IPS-NIHi7 (cell line): ENCODE data around the gene HARBI1.

ENCODE experiments used
- DNase-seq: peaks from one replicate; pipeline ENCODE4 v3.0.0; 2012; ENCODE audit warnings: mixed read lengths; ENCODE audit errors: extremely low spot score

Gene HARBI1, protein sequence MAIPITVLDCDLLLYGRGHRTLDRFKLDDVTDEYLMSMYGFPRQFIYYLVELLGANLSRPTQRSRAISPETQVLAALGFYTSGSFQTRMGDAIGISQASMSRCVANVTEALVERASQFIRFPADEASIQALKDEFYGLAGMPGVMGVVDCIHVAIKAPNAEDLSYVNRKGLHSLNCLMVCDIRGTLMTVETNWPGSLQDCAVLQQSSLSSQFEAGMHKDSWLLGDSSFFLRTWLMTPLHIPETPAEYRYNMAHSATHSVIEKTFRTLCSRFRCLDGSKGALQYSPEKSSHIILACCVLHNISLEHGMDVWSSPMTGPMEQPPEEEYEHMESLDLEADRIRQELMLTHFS

GRCh38 chr11:46617134-46617971, at the start of gene HARBI1, which contains the start of gene ATG13:
Gene HARBI1 (minus strand): TSS chr11:46617227. CDS start chr11:46616237, 990 bp downstream.
Gene ATG13 (plus strand): TSS chr11:46617553. CDS start chr11:46644292, 26,739 bp downstream.
- DNase-seq = peak; percentile 95

GRCh38 chr11:46666516-46666915, 49.5 kb upstream of the HARBI1 start:
- no peak for DNase-seq

DNA sequence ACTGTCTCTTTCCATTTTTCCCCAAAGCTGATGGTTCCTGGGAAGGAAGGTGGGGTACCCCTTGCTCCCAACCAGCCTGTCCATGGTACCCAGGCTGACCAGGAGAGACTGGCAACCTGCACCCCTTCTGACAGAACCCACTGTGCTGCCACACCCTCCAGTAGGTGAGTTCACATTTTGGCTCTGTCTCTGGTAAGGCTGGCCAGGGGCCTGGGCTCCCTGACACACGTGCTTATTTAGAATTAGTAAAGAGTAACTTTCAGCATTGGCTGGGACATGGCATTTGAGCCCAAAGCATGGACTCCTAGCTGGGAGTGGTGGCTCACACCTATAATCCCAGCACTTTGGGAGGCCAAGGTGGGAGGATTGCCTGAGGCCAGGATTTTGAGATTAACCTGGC, 48.3 kb upstream of the HARBI1 start:
- DNase-seq = no peak

- DNase-seq = peak; percentile 28
Measured at GRCh38 chr11:46664612-46665011, 47.6 kb upstream of the HARBI1 start.

DNA sequence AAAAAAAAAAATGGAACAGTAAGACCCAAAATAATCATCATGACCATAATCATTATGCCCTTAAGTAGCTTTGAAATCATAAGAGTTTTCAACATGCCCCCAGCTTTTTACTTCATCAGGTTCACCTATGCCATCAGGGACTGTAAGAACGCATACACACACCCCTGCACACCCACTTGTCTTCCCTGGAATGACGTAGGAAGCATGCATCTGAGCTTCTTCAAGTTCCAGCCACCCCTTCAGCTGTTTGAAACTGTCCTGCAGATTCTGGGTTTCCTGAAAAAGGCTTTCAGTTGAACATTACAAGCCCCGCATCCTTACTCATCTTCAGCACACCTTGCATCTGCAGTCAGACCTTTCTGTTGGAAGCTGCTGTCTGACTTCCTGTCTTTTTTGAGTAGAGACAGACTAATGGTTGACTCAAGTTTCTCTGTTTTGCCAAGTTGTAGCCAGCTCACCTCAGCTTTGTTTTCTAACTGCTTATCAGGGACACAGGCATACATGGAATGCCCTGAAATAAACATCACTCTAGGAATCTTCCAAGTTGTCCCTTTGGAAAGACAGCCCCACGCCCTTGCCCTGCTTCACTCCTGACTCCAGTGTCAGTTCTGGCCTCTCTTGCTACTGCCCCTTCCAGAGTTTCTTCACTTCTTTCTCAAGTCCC, 46.4 kb upstream of the HARBI1 start:
- no peak for DNase-seq

- DNase-seq = no peak
Measured at GRCh38 chr11:46662366-46662765, 45.3 kb upstream of the HARBI1 start.

DNA sequence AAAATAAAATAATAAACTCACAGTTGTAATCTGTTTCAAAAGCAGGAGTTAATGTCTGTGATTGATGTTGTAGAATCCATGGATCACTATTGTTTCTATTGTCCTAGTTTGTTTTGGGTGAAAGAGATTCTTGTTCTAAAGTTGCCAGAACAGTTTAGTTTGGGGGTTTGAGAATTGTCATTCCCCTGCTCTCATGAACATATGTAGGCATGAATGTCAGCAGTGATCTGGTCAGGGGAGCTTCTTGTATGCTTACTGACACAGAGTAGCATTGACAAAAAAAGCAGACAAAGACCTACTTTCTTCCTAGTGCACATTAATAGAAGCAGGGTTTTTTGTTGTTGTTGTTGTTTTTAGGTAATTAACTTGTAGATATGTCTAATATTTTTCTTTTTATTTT, 44.8 kb upstream of the HARBI1 start:
- DNase-seq = no peak

GRCh38 chr11:46659908-46660307, 42.9 kb upstream of the HARBI1 start:
- no peak for DNase-seq

- DNase-seq = no peak
Measured at GRCh38 chr11:46658259-46658658, 41.2 kb upstream of the HARBI1 start.

- no peak for DNase-seq
Measured at GRCh38 chr11:46657186-46657585, 40.2 kb upstream of the HARBI1 start.

DNA sequence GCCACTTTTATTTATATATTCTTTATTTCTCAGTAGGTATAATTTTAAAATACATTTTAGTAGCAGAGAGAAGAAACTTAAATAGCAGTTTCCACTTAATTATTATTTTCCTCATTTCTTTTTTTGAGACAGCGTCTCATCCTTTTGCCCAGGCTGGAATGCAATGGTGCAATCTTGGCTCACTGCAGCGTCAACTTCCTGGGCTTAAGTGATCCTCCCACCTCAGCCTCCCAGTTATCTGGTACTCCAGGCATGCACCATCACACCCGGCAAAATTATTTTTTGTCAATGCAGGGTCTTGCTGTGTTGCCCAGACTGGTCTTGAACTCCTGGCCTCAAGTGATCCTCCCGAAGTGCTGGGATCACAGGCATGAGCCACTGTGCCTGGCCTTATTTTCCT, 38.6 kb upstream of the HARBI1 start:
- DNase-seq = no peak

- DNase-seq = no peak
Measured at GRCh38 chr11:46649180-46649738, 32.2 kb upstream of the HARBI1 start.

- DNase-seq = no peak
Measured at GRCh38 chr11:46643986-46644385, 27.0 kb upstream of the HARBI1 start.

- no peak for DNase-seq
Measured at GRCh38 chr11:46643531-46643930, 26.5 kb upstream of the HARBI1 start.

DNA sequence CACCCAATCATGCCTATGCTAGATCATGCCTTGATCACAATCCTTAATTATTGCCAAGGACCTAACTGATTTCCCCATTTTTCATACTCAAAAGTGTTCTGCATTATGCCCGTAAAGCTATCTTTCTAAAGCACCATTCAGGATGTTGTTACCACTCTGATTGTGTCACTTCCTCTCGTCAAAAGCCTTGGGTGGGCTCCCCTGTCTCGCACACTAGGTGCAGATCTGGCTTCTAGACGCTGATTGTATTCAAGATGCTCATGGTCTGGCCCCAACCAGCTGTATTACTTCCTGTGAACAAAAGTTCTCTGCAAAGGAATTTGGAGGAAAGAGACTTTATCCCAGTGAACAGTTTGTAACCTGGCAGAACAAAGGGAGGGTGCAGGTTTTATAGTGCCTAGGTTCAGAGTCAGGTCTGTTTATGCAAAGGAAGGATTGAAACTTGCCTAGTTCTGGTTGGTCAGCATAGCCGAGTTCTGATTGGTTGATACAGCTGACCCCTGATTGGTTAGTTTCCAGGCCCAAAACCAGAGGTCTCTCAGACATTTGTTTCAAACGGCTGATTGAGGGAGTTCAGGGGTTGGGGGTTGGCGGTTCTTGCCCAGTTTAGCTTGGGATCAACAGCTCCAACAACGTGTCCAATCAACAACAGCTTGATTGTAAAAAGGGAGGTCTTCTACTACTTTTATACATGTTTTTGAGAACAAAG, 25.8 kb upstream of the HARBI1 start:
- DNase-seq = no peak

DNA sequence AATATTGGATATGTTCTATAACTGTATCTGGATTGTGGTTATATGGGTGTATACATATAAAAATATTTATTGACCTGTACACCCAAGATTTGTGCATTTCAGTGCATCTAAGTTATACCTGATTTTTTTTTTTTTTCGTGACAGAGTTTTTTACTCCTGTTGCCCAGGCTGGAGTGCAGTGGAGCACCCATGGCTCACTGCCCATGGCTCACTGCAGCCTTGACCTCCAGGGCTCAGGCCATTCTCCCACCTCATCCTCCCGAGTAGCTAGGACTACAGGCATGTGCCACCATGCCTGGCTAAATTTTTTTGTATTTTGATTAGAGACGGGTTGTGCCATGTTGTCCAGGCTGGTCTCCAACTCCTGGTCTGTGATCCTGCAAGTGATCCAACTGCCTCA, 24.6 kb upstream of the HARBI1 start:
- DNase-seq = no peak

DNA sequence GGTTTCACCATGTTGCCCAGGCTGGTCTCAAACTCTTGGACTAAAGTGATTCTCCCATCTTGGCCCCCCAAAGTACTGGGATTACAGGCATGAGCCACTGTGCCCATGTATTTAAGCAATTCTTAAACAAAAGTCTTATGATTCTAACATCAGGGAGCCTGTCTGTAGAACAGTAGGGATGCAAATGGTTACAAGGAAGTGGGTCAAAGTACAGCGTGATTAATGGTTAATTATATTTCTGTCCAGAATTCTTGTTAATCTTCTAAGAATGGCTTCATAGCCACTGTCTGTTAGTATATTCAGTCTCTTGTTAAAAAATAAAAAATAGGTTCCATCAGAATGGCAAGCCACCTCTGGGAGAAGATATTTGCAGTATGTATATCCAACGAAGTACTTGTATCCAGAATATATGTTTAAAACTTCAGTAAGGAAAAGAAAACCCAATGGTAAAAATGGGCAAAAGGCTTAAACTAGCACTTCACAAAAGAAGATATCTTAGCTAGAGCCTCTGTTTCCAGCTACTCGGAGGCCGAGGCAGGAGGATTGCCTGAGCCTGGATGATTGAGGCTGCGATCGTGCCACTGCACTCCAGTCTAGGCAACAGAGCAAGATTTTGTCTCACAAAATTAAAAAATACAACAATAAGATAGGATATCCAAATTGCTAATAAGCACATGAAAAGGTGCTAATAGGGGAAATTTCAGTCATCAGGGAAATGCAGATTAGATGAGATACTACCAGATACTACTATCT, 23.2 kb upstream of the HARBI1 start:
- no peak for DNase-seq

- no peak for DNase-seq
Measured at GRCh38 chr11:46639197-46639839, 22.3 kb upstream of the HARBI1 start.

DNA sequence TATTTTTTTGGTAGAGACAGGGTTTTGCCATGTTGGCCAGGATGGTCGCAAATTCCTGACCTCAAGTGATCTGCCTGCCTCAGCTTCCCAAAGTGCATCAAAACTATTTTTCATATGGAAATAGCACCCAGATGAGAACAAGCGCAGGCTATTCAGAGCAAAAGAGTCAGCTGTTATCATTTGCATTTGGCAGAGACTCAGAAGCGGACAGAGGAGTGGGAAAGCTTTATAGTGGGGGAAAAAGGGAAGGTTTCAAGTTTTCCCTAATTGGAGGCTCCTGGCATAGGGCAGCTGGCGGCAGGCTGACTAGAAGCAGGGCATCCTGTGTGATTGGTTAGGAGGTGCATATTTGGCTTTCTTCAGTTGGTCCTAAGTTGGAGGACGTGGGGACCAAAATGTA, 20.5 kb upstream of the HARBI1 start:
- no peak for DNase-seq

DNA sequence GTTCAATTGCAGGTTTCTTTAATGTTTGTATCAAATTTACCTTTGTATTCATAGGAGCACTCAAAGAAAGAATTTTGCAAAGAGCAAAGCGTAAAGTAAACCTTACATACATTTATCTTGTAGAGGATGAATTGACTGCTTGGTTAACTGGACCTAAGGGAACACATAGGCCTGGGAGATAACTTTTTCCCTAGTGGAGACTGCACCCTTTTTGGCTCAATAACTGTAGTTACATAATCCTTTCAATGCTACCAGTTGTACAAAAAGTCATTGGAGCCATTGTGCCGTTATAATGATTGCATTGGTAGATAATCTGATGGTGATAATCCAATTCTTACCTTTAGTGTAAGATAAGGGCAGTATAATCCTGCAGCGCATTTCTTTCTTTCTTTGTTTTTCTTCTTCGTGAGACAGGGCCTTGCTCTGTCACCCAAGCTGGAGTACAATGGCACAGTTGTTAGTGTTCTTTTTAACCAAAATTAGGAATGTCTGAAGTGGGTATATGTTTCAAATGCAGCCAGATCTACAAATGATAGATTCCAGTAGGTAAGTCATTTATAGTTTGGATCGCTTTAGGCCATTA, 18.6 kb upstream of the HARBI1 start:
- no peak for DNase-seq
